ENCODE measurements around the gene RUNX2.
"Not testable (repeated sequence)": the region's sequence is repeated elsewhere in the genome, so short reads cannot be mapped to it uniquely, and the experiment has no call there.

Gene RUNX2

GRCh38 chr6:45462190-45463134 is 134.3 kb downstream of the RUNX2 start:
- no peak for DNase-seq

GRCh38 chr6:45464685-45465084 is 136.6 kb downstream of the RUNX2 start:
- no peak for DNase-seq

GRCh38 chr6:45466686-45467085 is 138.6 kb downstream of the RUNX2 start:
- no peak for DNase-seq

- DNase-seq: not testable (repeated sequence)
Measured at GRCh38 chr6:45467417-45467816, 139.3 kb downstream of the RUNX2 start.

- no peak for DNase-seq
Measured at GRCh38 chr6:45467853-45468252, 139.7 kb downstream of the RUNX2 start.

- no peak for DNase-seq
Measured at GRCh38 chr6:45469663-45470062, 141.5 kb downstream of the RUNX2 start.

- DNase-seq: no peak
Measured at GRCh38 chr6:45470131-45470738, 142.1 kb downstream of the RUNX2 start.

- no peak for DNase-seq
Measured at GRCh38 chr6:45472382-45472781, 144.3 kb downstream of the RUNX2 start.

- DNase-seq: no peak
Measured at GRCh38 chr6:45473121-45473993, 145.2 kb downstream of the RUNX2 start.

- no peak for DNase-seq
Measured at GRCh38 chr6:45474376-45474775, 146.2 kb downstream of the RUNX2 start.

GRCh38 chr6:45476341-45476740 is 148.2 kb downstream of the RUNX2 start:
- no peak for DNase-seq

- DNase-seq: no peak
Measured at GRCh38 chr6:45477278-45477677, 149.1 kb downstream of the RUNX2 start.

GRCh38 chr6:45477790-45478189 is 149.7 kb downstream of the RUNX2 start:
- DNase-seq: no peak

- no peak for DNase-seq
Measured at GRCh38 chr6:45478240-45478639, 150.1 kb downstream of the RUNX2 start.

GRCh38 chr6:45479834-45480751 is 152.0 kb downstream of the RUNX2 start:
- DNase-seq: peak; percentile 41

- DNase-seq: no peak
Measured at GRCh38 chr6:45480752-45481415, 152.8 kb downstream of the RUNX2 start.

- no peak for DNase-seq
Measured at GRCh38 chr6:45483021-45483420, 154.9 kb downstream of the RUNX2 start.

- DNase-seq: no peak
Measured at GRCh38 chr6:45483501-45483900, 155.4 kb downstream of the RUNX2 start.

- DNase-seq: no peak
Measured at GRCh38 chr6:45486736-45487135, 158.6 kb downstream of the RUNX2 start.

GRCh38 chr6:45487645-45488044 is 159.5 kb downstream of the RUNX2 start:
- no peak for DNase-seq

- DNase-seq: no peak
Measured at GRCh38 chr6:45488269-45488668, 160.1 kb downstream of the RUNX2 start.

- no peak for DNase-seq
Measured at GRCh38 chr6:45488889-45489288, 160.8 kb downstream of the RUNX2 start.

Measured in KG1 (cell line).